RCC 7860 (cell line): ENCODE measurements around the gene NRXN2.
"Not testable (repeated sequence)": the region's sequence is repeated elsewhere in the genome, so short reads cannot be mapped to it uniquely, and the experiment has no call there.

ENCODE experiments used
- DNase-seq: peaks from one replicate; pipeline ENCODE4 v3.0.0-alpha.2; 2015; ENCODE audit warnings: low spot score
- FAIRE-seq: peaks from 2 replicates; lab custom pipeline; 2012; peaks lifted over from hg19 to GRCh38; lab: Jason Lieb, UNC

Gene NRXN2

GRCh38 chr11:64570341-64570740 lies 152.7 kb downstream of the NRXN2 start:
- FAIRE-seq: no peak
- no peak for DNase-seq

DNA sequence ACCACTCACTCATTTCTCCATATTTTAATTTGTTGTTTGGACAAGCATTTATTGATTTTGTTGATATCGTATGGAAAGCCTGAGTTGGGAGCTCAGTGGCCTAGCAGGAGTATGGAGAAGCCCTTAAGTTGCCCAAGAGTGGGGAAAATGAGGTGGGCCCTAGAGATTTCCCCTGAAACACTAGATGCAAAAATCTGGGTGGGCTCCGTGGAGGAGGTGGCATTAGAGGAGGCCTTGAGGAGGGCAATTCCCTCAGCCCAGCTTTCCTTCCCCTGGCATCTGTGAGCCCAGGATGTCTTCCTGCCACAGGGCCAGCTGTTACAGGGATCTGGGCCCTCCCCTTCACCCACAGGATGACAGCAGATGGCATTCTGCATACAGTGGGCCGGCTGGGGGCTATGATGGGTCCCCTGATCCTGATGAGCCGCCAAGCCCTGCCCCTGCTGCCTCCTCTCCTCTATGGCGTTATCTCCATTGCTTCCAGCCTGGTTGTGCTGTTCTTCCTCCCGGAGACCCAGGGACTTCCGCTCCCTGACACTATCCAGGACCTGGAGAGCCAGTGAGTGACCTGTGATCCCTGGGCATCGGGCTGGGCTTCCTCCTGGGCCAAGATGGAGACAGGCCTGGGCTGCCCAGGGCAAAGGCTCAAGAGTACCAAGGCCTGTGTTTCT lies 153.6 kb downstream of the NRXN2 start:
- no peak for DNase-seq
- FAIRE-seq: no peak

GRCh38 chr11:64568584-64569140 lies 154.3 kb downstream of the NRXN2 start:
- no peak for DNase-seq
- no peak for FAIRE-seq

GRCh38 chr11:64568041-64568571 lies 154.9 kb downstream of the NRXN2 start:
- FAIRE-seq (no peak), DNase-seq (no peak)

DNA sequence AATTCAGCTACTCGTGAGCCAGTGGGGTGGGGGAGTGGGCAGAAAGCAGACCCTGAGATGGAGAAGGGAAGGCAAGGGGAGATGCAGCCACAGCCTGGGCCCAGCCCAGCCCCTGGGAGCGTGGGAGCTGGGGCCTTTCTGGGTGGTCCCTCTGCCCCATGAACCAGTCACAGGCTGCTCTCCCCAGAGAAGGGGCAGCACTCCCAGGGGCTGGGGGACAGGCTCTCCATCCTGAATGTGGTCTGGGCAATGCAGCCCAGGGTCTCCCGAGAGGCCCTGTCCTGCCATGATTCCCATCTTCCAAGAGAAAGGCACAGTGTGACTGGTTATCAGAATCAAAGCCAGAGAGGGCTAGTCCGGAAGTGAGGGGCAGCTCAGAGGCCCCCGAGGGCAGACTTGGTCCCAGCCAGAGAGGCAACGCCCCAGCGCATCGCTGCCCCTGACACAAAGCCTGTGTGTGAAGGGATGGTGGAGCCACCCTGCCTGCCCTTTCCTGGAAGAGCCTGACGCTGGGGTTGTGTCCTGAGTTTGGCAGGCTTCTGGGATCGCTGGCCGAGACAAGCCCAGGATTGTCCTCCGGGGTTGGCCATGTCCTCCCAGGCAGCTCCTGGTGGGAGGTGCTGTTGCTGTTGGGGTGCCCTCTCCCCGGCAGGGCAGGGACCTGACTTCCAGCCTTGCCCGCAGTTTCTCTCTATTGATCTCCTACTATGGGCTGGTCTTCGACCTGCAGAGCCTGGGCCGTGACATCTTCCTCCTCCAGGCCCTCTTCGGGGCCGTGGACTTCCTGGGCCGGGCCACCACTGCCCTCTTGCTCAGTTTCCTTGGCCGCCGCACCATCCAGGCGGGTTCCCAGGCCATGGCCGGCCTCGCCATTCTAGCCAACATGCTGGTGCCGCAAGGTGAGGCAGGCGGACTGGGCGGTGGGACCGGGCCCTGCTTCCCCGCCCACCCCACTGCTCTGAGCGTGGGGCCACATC lies 155.8 kb downstream of the NRXN2 start:
- DNase-seq (no peak), FAIRE-seq (no peak)

- FAIRE-seq (no peak), DNase-seq (no peak)
These were observed 156.7 kb downstream of the NRXN2 start for GRCh38 chr11:64566042-64566914.

GRCh38 chr11:64564947-64565889 lies 157.8 kb downstream of the NRXN2 start:
- FAIRE-seq (no peak), DNase-seq (no peak)

DNA sequence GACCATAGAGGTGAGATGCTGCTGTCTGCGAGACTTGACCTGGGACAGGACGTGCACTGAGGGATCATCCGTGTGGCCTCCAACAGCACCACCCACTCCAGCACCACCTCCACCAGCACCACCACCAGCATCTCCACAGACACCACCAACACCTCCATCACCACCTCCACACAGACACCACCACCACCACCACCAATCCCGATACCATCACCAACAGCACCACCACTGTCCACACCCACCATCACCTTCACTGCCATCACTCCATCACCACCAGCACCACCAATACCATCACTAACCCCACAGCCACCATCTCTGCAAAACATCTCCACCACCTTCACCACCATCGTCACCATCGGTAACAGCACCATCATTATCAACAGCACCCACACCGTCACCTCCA lies 158.6 kb downstream of the NRXN2 start:
- DNase-seq: no peak
- FAIRE-seq: no peak

DNA sequence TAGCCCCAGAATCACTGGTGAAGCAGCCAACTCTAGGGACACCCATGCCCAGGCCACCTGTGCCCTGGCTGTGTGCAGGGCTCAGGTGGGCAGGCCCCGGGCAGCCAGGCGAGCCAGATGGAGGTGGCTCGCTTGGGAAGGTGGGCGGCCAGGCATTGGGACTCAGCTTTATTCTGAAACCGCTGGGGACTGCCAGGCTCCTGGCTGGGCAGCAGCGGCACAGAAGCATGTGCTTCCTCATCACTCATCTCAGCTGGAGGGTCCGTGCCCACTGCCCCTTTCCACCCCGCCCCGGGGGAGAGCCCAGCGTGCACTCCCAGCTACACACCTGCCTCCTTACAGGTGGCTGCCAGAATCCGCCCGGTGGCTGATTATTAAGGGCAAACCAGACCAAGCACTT lies 159.0 kb downstream of the NRXN2 start:
- no peak for FAIRE-seq
- no peak for DNase-seq

DNA sequence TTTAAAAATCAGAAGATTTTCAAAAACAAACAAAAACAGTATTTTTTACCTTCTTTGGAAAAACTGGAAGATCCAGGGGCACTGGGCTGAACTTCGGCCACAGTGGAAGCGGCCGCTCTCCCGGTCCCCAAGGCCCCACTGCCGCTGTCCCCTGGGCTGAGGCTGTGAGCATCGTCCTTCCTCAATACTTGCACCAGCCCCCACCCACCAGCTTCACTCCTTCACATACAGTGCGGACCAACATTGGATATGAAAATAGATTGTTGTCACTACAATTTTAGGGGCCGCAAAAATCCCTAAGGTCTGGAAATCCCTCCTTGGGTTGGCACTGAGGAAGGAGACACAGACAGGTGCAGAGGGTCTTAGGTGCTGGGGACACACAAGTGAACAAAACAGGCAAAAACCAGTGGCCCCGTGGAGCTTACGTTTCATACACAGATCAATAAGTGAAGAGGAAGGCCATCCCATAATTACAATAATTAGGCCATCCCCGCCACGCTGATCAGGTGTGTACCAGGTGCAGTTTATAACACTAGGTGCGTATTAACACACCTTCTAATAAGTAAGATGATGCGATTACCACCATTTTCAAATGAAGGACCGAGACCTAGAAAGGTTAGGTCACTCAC lies 160.2 kb downstream of the NRXN2 start:
- DNase-seq (no peak), FAIRE-seq (no peak)

- FAIRE-seq (no peak), DNase-seq (no peak)
These were observed 160.8 kb downstream of the NRXN2 start for GRCh38 chr11:64561984-64562722.

GRCh38 chr11:64561429-64561828 lies 161.6 kb downstream of the NRXN2 start:
- DNase-seq, FAIRE-seq: not testable (repeated sequence)

DNA sequence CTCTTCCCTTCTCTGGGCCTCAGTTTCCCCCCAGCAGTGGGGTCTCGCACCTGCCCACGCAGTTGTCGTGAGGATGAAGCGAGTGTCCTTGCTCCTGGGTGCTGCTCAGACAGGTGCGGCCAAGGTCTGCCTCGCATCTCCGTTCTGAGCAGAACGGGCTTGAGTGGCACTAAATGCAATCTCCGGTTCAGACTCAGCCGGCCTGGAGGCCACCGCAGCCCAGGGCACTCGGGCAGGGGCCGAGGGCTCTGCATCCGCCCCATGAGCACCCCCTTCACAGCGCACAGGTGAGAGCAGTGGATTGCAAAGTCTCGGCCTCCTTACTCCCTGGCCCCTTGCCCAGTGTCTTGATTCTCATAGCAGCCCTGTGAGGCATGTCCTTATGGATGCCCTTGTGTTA lies 162.1 kb downstream of the NRXN2 start:
- FAIRE-seq: no peak

DNA sequence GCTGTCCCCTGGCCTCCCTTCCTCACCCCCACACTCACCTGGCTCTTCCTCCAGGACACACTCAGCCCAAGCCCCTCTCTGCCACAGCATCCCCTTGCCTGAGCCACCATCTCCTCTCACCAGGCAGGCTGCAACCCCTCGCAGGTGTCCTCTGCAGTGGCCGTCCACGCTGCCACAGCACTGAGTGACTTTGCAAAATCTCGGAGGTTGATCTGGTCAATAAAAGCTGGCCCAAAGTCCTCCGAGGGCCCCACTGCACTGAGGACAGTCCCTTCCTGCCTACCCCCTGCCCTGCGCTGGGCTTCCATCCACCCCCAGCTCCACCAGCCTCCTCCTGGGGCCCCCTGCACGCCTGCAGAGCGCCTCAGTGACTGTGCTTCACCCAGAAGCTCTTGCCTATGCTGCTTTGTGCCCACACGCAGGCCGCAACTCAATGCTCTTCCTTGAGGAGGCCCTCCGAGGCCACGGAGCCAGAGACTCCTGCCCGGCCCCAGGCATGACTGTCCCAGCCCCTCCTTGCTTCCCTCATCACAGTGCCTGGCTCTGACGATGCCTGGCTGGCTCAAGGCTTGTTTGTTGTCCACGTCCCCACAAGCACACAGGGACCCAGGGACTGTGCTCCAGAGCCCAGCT lies 162.7 kb downstream of the NRXN2 start:
- no peak for FAIRE-seq
- no peak for DNase-seq

More for the DNA sequence above, 162.1 kb downstream of the NRXN2 start:
- DNase-seq: no peak

GRCh38 chr11:64559351-64560138 lies 163.5 kb downstream of the NRXN2 start:
- no peak for DNase-seq

GRCh38 chr11:64558869-64559268 lies 164.1 kb downstream of the NRXN2 start:
- FAIRE-seq: no peak
- no peak for DNase-seq

More at GRCh38 chr11:64559351-64560138, 163.5 kb downstream of the NRXN2 start:
- no peak for FAIRE-seq
